Bronchus fibroblast of lung (primary cell): ENCODE results near the gene TEX29. TPM values are rescaled to one million over a fixed set of nuclear protein-coding genes. Genes with fewer than 3 reads are reported as not detected.

ENCODE experiments used
- total RNA-seq: library from RNA; depleted of rRNA; stranded (reverse); fragments of >200 nt; gene quantifications from 2 replicates; pipeline ENCODE4 v1.2.3, GENCODE V29; 2015

TEX29 gene
- not detected in 2 replicates for total RNA-seq

GRCh38 chr13:111319998-111320911 lies at the start of gene TEX29:
Gene TEX29 (plus strand): TSS chr13:111320642. CDS start chr13:111320891, 249 bp downstream.

Other genes starting within 250 kb of the TEX29 start
- gene ARHGEF7, start 205.3 kb upstream of the TEX29 start, total RNA-seq = 17.5 and 25.3 TPM in 2 replicates